ENCODE measurements around the gene GPBP1. TPM values are rescaled to one million over a fixed set of nuclear protein-coding genes. Genes with fewer than 3 reads are reported as not detected.
A peak's percentile ranks its signal among the peaks of the same experiment; 100 is the strongest.

Gene GPBP1
- total and polyA plus RNA-seq, 9 of the 15 experiments (the other 6 are each of a cell fraction or from before 2014, with no cell fraction given) = 31.0 to 109 (median 68.4) TPM

GRCh38 chr5:57243286-57244137 lies 69.7 kb downstream of the GPBP1 start:
- Histone ChIP-seq H3K79me2 (ENCODE audit: control insufficient read depth, insufficient read depth, low read length) (no peaks in the 10 kb centered on the region), H3K9me1 (ENCODE audit: control insufficient read depth, insufficient read depth, low read length) (no peaks in the 10 kb centered on the region), H3K27ac (ENCODE audit: extremely low read depth, low read depth, low read length) (no peak overlapping the region), H3K4me1 (replicated peaks in 1 of 2; ENCODE audit: control insufficient read depth in 2 of 2, insufficient read depth in 2 of 2, low read length in 2 of 2) (no peaks in the 10 kb centered on the region; a peak in 1 of 5 replicates), H3K27me3 (ENCODE audit: control insufficient read depth in 2 of 2, insufficient read depth in 2 of 2, low read length in 2 of 2) (no peaks in the 10 kb centered on the region), H4K20me1 (replicated peaks; ENCODE audit: control insufficient read depth, insufficient read depth, low read length) (no peaks in the 10 kb centered on the region), H3K4me2 (ENCODE audit: insufficient read depth, low read length) (no peak overlapping the region), H3K4me3 (no peak overlapping the region), H3K9me3 (replicated peaks; ENCODE audit: control insufficient read depth, insufficient read depth, low read depth, low read length) (no peaks in the 10 kb centered on the region), H2AFZ (ENCODE audit: low read depth, low read length) (no peak overlapping the region), H3K36me3 (ENCODE audit: control insufficient read depth, insufficient read depth, low read length) (peaks cover 65% of the 10 kb centered on the region), H3K9ac (ENCODE audit: insufficient read depth in 1 of 2, low read depth in 2 of 2, low read length in 2 of 2) (no peak overlapping the region)
- in situ Hi-C loops (cut with MboI) = no loop called here
- CTCF ChIA-PET (ENCODE audit: low intra/inter-chr PET ratio) = no interaction called here
- no TSS peak for BruUV-seq (replicated peaks)
- DNase-seq (ENCODE audit: extremely low read depth in 1 of 4, low spot score in 3 of 4) = no peak
- intact Hi-C loops (cut with micrococcal nuclease) = no loop called here
- ATAC-seq = peak; percentile 55; the same call in 2 of the 3 replicates
- no peak for FAIRE-seq
- POLR2A ChIA-PET = interaction anchor here (0.7 kb wide), 2 partner anchors 18 to 926 kb away, joined by 3 read pairs; no protein-coding TSS in a partner anchor
- WGBS (ENCODE audit: insufficient coverage, low coverage, missing lambda C conversion rate) = 96% methylated on average over 5 of the region's 6 CpGs
- no peak for TF ChIP-seq MBD1 (CRISPR knock-in tag; IDR thresholded peaks at IDR 0.05)
- TF ChIP-seq SP1 (CRISPR knock-in tag; IDR thresholded peaks at IDR 0.05) = no peak
- TF ChIP-seq MTA2 (IDR thresholded peaks at IDR 0.05; ENCODE audit: low read depth) = no peak
- TF ChIP-seq ZC3H11A (IDR thresholded peaks at IDR 0.05; ENCODE audit: low read depth, low read length) = no peak
- no peak for TF ChIP-seq CEBPG (CRISPR knock-in tag; IDR thresholded peaks at IDR 0.05)
- TF ChIP-seq CEBPG (tag; conservative IDR thresholded peaks at IDR 0.05 in 1 of 2, IDR thresholded peaks at IDR 0.05 in 1 of 2) = no peak
